ENCODE data around the gene PERM1. TPM values are rescaled to one million over a fixed set of nuclear protein-coding genes. Genes with fewer than 3 reads are reported as not detected.
A peak's percentile ranks its signal among the peaks of the same experiment; 100 is the strongest.

Gene PERM1
- total RNA-seq, 2 experiments from 2014 or later, result not detected

GRCh38 chr1:998995-999724 is 17.3 kb upstream of the PERM1 start:
- POLR2A ChIA-PET, result interaction anchor here (1.2 to 1.8 kb wide), 2 partner anchors 14 to 20 kb away, joined by 3 to 6 read pairs; partner anchors contain the start of gene ISG15
- CTCF ChIA-PET, result interaction anchor here (1.1 kb wide), 1 partner anchor 20 kb away, joined by 3 read pairs; no protein-coding TSS in a partner anchor

GRCh38 chr1:998745-998994 is 16.8 kb upstream of the PERM1 start:
- H3K36me3 ChIP-seq (ENCODE audit: insufficient read depth, low read length), result no peaks in the 10 kb centered on the region
- H3K4me3 ChIP-seq (ENCODE audit: low read length), result no peak overlapping the region
- no peaks in the 10 kb centered on the region for H3K9me3 Mint-ChIP-seq
- H3K27ac Mint-ChIP-seq, result no peak overlapping the region
- H3K4me1 ChIP-seq (ENCODE audit: insufficient read depth, low read length), result peaks cover 44% of the 10 kb centered on the region
- H3K4me3 Mint-ChIP-seq, result peak overlapping the region; percentile 48
- TF ChIP-seq CTCF (IDR thresholded peaks at IDR 0.05), result no peak
- intact Hi-C loops (cut with DNase I, micrococcal nuclease), result no loop called here
- peaks cover 18% of the 10 kb centered on the region for H3K4me1 Mint-ChIP-seq (ENCODE audit: low read depth)
- ATAC-seq (ENCODE audit: poor library complexity), result no peak
- POLR2A ChIA-PET, result interaction anchor here (1.2 to 1.8 kb wide), 2 partner anchors 15 to 21 kb away, joined by 3 to 6 read pairs; partner anchors contain the start of gene ISG15
- peaks cover 0 to 16% of the 10 kb centered on the region in 2 experiments for H3K9me3 ChIP-seq (ENCODE audit: control insufficient read depth in 1 of 2, insufficient read depth in 1 of 2, low read length in 2 of 2)
- H3K27me3 Mint-ChIP-seq, result peaks cover 44% of the 10 kb centered on the region
- CTCF ChIA-PET, result no interaction called here
- peak in 1 of 14 experiments; percentile 36 for DNase-seq
- peaks cover 4% of the 10 kb centered on the region for H3K36me3 Mint-ChIP-seq (ENCODE audit: low read depth)
- no peak overlapping the region for H3K27ac ChIP-seq (ENCODE audit: low read depth in 1 of 2, low read length in 2 of 2)
- H3K27me3 ChIP-seq (ENCODE audit: control insufficient read depth in 1 of 2, insufficient read depth in 2 of 2, low read length in 2 of 2), result peaks cover 42 to 53% of the 10 kb centered on the region in 2 experiments

More at GRCh38 chr1:998995-999724, 17.3 kb upstream of the PERM1 start:
- DNase-seq (peak in 4 of 14 experiments; percentile 23 to 74 (median 50)), ATAC-seq (ENCODE audit: poor library complexity) (peak; percentile 45)
- no peaks in the 10 kb centered on the region for H3K9me3 Mint-ChIP-seq
- H3K4me3 Mint-ChIP-seq, result peak overlapping the region; percentile 66
- intact Hi-C loops (cut with DNase I, micrococcal nuclease), result no loop called here
- H3K36me3 ChIP-seq (ENCODE audit: insufficient read depth, low read length), result no peaks in the 10 kb centered on the region
- H3K36me3 Mint-ChIP-seq (ENCODE audit: low read depth), result peaks cover 4% of the 10 kb centered on the region
- peaks cover 49% of the 10 kb centered on the region for H3K27me3 Mint-ChIP-seq
- H3K27me3 ChIP-seq (ENCODE audit: control insufficient read depth in 1 of 2, insufficient read depth in 2 of 2, low read length in 2 of 2), result peaks cover 47 to 58% of the 10 kb centered on the region in 2 experiments
- H3K4me1 Mint-ChIP-seq (ENCODE audit: low read depth), result peaks cover 18% of the 10 kb centered on the region
- no peak for TF ChIP-seq CTCF (IDR thresholded peaks at IDR 0.05)
- no peak overlapping the region for H3K27ac Mint-ChIP-seq
- no peak overlapping the region for H3K27ac ChIP-seq (ENCODE audit: low read depth in 1 of 2, low read length in 2 of 2)
- peak overlapping the region; percentile 25 for H3K4me3 ChIP-seq (ENCODE audit: low read length)
- peaks cover 0 to 16% of the 10 kb centered on the region in 2 experiments for H3K9me3 ChIP-seq (ENCODE audit: control insufficient read depth in 1 of 2, insufficient read depth in 1 of 2, low read length in 2 of 2)
- peaks cover 44% of the 10 kb centered on the region for H3K4me1 ChIP-seq (ENCODE audit: insufficient read depth, low read length)

- Histone ChIP-seq H3K9me3 (ENCODE audit: control insufficient read depth in 1 of 2, insufficient read depth in 1 of 2, low read length in 2 of 2) (peaks cover 0 to 20% of the 10 kb centered on the region in 2 experiments), H3K27ac (ENCODE audit: low read depth in 1 of 2, low read length in 2 of 2) (no peak overlapping the region), H3K36me3 (ENCODE audit: insufficient read depth, low read length) (no peaks in the 10 kb centered on the region), H3K4me1 (ENCODE audit: insufficient read depth, low read length) (peaks cover 44% of the 10 kb centered on the region), H3K4me3 (ENCODE audit: low read length) (no peak overlapping the region), H3K27me3 (ENCODE audit: control insufficient read depth in 1 of 2, insufficient read depth in 2 of 2, low read length in 2 of 2) (peaks cover 37 to 49% of the 10 kb centered on the region in 2 experiments)
- Mint-ChIP-seq H3K4me3 (peak overlapping the region; percentile 48), H3K9me3 (no peaks in the 10 kb centered on the region), H3K27me3 (peaks cover 39% of the 10 kb centered on the region), H3K4me1 (ENCODE audit: low read depth) (peaks cover 18% of the 10 kb centered on the region), H3K27ac (no peak overlapping the region), H3K36me3 (ENCODE audit: low read depth) (peaks cover 4% of the 10 kb centered on the region)
- ATAC-seq (ENCODE audit: poor library complexity), result no peak
- ChIA-PET CTCF (interaction anchor here (1.1 kb wide), 1 partner anchor 129 kb away, joined by 3 read pairs; no protein-coding TSS in a partner anchor), POLR2A (interaction anchor here (1.2 kb wide), 1 partner anchor 21 kb away, joined by 3 read pairs; no protein-coding TSS in a partner anchor)
- peak in 1 of 14 experiments; percentile 36 for DNase-seq
- no peak for TF ChIP-seq CTCF (IDR thresholded peaks at IDR 0.05)
- intact Hi-C loops (cut with DNase I, micrococcal nuclease), result no loop called here
Measured at GRCh38 chr1:997993-998744, 16.3 kb upstream of the PERM1 start.
